NCI-H146 treated with DMSO at 0.1 percent for 48 hours (cell line): ENCODE measurements around the gene EXD3.

Experiments used
- DNase-seq: peaks from one replicate; lab custom pipeline; 2025; ENCODE audit not compliant: unreplicated experiment; lab: John Stamatoyannopoulos, UW

EXD3 gene

GRCh38 chr9:137319739-137320551, 103.0 kb downstream of the EXD3 start:
- no peak for DNase-seq

- no peak for DNase-seq
These were observed 103.8 kb downstream of the EXD3 start for GRCh38 chr9:137319011-137319738.

GRCh38 chr9:137318602-137319001, 104.4 kb downstream of the EXD3 start:
- DNase-seq, result no peak

GRCh38 chr9:137317718-137318511, 105.0 kb downstream of the EXD3 start:
- no peak for DNase-seq

- no peak for DNase-seq
These were observed 105.8 kb downstream of the EXD3 start for GRCh38 chr9:137317021-137317717.

GRCh38 chr9:137316012-137316981, 106.7 kb downstream of the EXD3 start:
- DNase-seq, result no peak

GRCh38 chr9:137315581-137316011, 107.4 kb downstream of the EXD3 start:
- no peak for DNase-seq

GRCh38 chr9:137314561-137315560, 108.1 kb downstream of the EXD3 start:
- DNase-seq, result no peak

GRCh38 chr9:137313956-137314560, 108.9 kb downstream of the EXD3 start:
- no peak for DNase-seq

- DNase-seq, result no peak
These were observed 109.5 kb downstream of the EXD3 start for GRCh38 chr9:137313326-137313936.

- no peak for DNase-seq
These were observed 110.1 kb downstream of the EXD3 start for GRCh38 chr9:137312852-137313325.

- DNase-seq, result no peak
These were observed 110.7 kb downstream of the EXD3 start for GRCh38 chr9:137311986-137312851.

GRCh38 chr9:137311171-137311985, 111.6 kb downstream of the EXD3 start:
- DNase-seq, result peak; percentile 16

GRCh38 chr9:137310189-137311052, 112.5 kb downstream of the EXD3 start:
- no peak for DNase-seq
